Measurements from ENCODE around the gene POP4.
A peak's percentile ranks its signal among the peaks of the same experiment; 100 is the strongest.

- no peak for TF ChIP-seq TRIM28 (IDR thresholded peaks at IDR 0.05; ENCODE audit: borderline replicate concordance, low read length)
- peak; percentile 25; the same call in 1 of the 2 replicates for TF ChIP-seq CTCF (tag by site-specific recombination; IDR thresholded peaks at IDR 0.05)
- peak; percentile 27; the same call in 1 of the 2 replicates for TF ChIP-seq ZBTB17 (tag by site-specific recombination; IDR thresholded peaks at IDR 0.05)
- no peak for TF ChIP-seq BCL11A (tag by site-specific recombination; IDR thresholded peaks at IDR 0.05; ENCODE audit: low read depth)
- TF ChIP-seq ZNF76 (tag by site-specific recombination; IDR thresholded peaks at IDR 0.05; ENCODE audit: borderline replicate concordance, low read depth) = no peak
- no peak for TF ChIP-seq ZNF768 (tag by site-specific recombination; IDR thresholded peaks at IDR 0.05)
These were observed 30.0 kb upstream of the POP4 start for GRCh38 chr19:29576046-29576606.

Measured in HEK293 (cell line).